NCI-H526 (cell line): ENCODE data around the gene TFAM.

ENCODE experiments used
- DNase-seq, 2 experiments: peaks; one replicate each; lab custom pipeline; 2025; lab: John Stamatoyannopoulos, UW

Gene TFAM

GRCh38 chr10:58384999-58385783 lies at the start of gene TFAM:
TFAM (plus strand) TSS chr10:58385410; CDS start chr10:58385548, 138 bp downstream.
- DNase-seq: peak; percentile 71 to 92

GRCh38 chr10:58336242-58336641 lies 49.0 kb upstream of the TFAM start:
- no peak for DNase-seq

DNA sequence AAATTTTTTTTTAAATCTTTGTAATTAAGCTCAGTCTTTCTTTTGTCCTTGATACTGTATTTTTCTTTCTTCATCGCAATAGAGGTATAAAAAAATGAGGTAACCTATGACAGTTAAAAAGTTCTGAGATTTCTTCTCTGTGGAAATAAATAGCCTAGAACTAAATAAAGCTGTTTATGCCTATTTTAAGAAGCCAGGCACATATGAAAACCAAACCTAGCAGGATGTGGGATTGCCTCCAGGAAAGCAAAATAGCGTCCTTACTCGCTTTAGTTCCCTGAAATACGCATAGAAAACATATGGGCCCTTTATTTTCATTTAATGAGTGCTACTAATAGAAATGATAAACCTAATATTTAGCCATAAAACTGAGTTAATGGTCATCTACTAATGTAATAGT lies 43.8 kb upstream of the TFAM start:
- no peak for DNase-seq

- no peak for DNase-seq
Observed at GRCh38 chr10:58341947-58342346, 43.3 kb upstream of the TFAM start.

DNA sequence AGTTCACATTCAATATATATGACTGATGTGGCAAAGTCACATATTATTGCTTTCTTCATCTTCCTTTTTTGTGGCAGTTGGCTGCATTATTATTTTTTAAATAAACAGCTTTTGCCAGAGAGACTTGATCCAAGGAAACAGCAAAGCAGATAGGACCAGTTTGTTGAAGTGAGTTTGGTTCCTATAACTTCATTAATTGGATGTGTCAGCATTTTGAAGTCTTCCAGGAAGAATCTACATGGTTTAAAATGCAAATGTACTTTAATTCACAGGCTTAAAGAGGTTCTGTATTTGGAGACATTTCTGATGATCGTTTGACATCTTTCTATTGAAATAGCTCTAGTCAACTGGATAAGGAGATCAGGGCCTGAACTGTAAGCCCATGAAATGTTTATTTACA lies 37.2 kb upstream of the TFAM start:
- no peak for DNase-seq

DNA sequence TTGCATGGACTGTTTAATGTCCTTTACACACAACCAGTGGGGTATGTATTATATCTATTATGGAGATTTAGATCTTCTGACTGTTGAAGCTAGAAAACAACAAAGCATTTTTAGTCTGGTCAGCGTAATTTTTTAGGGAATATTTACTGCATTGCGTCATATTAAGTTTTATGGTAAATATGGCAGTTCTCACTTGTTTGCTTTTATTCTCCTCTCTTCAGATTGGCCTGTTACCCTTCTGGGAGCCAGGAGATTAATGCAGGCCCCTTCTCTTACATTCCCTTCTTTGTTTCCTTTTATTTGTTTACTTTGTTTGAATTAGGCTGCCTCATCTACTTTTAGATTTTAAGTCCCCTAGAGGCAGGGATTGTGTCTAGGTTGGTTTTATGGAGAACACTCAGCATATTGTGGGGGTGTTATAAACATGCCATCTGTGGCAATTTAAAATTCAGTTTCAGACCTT lies 36.6 kb upstream of the TFAM start:
- DNase-seq: no peak

GRCh38 chr10:58350023-58350422 lies 35.2 kb upstream of the TFAM start:
- no peak for DNase-seq

- no peak for DNase-seq
Observed at GRCh38 chr10:58350619-58351323, 34.4 kb upstream of the TFAM start.

DNA sequence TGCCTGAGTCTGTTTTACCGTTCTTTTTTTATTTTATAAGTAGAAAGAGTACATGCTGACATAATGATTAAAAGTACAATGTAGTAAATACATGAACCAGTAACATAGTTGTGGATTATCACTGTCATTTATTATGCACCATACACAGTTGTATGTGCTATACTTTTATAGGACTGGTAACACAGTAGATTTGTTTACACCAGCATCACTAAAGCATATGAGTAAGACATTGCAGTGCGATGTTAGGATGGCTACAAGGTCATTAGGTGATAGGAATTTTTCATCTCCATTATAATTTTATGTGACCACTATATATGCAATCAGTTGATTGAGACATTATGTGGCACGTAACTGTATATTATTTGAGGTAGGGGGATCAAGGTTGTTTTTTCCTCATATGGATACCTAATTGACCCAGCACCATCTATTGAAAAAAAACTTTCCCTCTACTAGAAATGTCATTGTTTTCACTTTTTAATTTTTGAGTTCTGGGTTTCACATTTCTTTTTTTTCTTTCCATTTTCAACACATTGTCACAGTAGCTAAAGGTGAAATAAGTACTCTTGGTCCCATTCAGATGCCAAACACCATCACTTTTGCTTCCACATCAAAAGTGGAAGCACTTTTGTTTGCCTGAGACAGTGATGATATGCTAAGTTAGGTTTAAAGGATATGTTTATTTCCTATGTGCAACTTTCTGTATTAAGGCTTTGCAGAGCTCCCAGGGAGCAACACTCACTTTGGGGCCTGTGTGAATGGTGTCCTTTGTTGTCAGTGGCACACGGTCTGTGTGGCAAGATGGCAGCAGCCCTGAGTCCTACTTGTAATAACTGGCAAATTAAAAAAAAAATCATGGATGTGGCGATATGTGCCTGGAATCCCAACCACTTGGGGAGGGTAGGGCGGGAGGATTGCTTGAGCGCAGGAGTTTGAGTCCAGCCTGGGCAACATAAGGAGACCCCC lies 33.3 kb upstream of the TFAM start:
- no peak for DNase-seq

DNA sequence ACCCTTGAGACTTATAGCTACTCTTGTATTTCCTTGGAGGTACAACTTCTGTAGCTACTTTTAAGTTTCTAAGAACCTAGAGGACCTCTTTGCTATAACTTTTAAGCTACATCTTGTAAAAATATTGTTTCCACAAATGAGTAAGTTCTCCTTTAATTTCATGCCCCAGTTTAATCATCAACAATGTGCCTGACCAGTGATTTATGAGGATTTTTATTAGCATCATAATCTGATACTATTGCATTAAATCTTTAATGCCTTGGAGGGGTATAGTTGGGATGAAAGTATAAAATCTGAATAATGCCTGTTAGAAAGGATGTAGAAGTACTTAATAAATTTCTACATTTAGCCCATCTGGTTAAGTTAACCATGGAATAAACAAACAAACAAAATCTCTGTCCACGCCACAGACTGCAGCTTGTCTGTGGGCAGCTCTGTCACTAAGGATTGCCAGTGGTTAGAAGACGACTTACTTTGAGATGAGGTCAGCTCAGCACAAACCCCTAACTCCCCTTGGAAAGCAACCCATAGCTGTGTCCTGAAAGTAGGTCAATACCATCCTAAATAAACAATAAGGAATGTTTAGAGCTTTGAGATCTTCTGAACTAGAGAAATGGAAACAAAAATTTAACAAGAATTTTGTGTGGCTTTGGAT lies 32.1 kb upstream of the TFAM start:
- no peak for DNase-seq

DNA sequence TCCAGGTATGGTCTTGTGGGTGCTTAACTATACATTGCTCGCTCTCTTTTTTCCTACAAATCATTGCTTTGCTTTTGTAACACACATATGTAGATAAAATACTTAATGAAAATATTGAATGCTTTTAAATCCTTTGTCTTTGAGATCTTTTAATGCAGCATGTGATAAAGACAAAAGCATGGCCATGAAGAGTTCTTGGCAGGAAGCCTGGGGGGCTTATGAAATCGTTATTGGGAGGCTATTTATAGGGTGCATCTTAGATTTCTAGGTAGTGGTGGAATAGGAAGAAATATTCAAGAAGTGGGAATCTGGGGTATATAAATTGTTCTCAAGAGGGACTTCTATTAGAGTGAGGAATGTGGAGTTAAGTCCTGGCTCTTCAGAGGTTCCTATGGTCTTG lies 28.5 kb upstream of the TFAM start:
- DNase-seq: no peak

- no peak for DNase-seq
Observed at GRCh38 chr10:58358314-58358933, 26.8 kb upstream of the TFAM start.

GRCh38 chr10:58358947-58359346 lies 26.3 kb upstream of the TFAM start:
- DNase-seq: no peak

DNA sequence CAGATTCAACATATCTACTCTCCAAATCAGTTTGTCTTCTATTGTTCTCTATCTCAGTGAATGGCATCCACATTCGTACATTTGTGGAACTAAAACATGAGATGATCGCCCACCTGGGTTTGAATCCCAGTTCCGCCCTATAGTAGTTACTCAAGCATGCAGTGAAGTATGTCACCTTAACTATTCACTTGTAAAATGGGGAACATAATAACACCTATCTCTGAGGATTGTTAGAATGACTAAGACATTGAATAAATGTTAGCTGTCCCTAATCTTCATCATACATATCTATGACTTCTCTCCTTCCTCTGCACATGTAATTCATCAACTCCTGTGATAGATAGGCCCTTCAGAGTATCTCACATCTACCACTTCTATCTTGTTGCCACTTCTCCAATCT lies 25.7 kb upstream of the TFAM start:
- DNase-seq: no peak

GRCh38 chr10:58360412-58361004 lies 24.7 kb upstream of the TFAM start:
- no peak for DNase-seq

GRCh38 chr10:58361353-58361752 lies 23.9 kb upstream of the TFAM start:
- DNase-seq: no peak

DNA sequence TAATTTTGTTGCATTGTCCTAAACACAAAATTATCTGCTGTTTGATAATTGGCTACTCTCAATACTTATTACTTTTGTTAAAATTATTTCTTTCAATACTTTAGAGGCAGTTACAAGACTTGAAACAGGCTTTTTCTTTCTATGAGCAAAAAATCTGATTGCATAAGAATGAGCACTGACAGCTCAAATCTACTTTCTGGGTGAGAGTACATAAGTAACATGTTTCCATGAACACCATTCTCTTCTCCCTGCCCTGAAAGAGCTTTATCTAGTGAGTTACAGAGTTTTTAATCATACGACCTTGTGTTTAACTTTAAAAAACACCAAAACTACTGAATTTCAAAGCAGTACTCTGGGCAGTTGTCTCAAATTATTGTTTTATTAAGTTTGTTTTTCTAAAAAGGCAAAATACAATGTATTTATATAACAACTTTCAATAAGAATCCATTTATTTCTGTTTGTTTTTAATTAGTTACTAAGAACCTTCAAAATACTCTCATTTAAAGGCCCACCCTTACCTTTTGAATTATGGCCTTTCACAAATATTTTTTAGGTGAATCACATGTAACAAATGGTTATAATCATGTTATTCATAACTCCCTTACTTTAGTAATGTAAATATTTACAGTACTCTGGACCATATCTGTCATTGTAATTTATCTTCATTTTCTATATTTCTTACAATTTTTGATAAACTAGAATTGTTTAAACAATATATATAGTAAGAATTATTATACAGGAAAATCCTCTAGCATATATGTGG lies 23.0 kb upstream of the TFAM start:
- no peak for DNase-seq

- DNase-seq: no peak
Observed at GRCh38 chr10:58367069-58367468, 18.1 kb upstream of the TFAM start.

DNA sequence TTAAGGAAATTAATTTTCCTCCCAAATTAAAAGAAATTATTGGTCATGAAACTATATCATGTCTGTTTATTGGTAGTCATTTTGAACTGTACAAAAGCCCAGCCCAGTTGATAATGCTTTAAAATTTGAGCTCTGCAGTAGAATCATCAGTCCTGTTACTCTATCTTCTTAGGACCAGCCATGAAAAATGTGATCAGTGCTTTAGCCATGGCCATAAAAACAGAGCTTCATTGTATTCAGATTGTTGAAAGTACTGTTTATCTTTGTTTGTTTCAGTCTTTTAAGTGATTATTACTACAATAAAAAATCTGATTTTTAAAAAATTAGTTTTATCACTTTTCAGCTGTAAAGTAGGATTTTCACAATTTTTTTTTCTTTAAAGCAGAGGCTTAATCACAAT lies 13.7 kb upstream of the TFAM start:
- no peak for DNase-seq
